CD4-positive, alpha-beta T cell (primary cell): ENCODE results near the gene SIX3. TPM values are rescaled to one million over a fixed set of nuclear protein-coding genes. Genes with fewer than 3 reads are reported as not detected.
A peak's percentile ranks its signal among the peaks of the same experiment; 100 is the strongest.

Source experiments
- ATAC-seq: fragments of 200-7000 bp; cut with Tn5 transposase; one replicate; pipeline ENCODE4 v1.10.0; 2022; ENCODE audit warnings: mild to moderate bottlenecking; ENCODE audit not compliant: poor library complexity
- CTCF ChIA-PET: fragments of 350-600 bp; sonication (Branson Sonifier 250); formaldehyde crosslinking; loops from one replicate; lab custom pipeline; 2021; ENCODE audit warnings: antibody characterized with exemption, inconsistent platforms; lab: Charles Lee
- POLR2A ChIA-PET: fragments of 350-600 bp; sonication (Branson Sonifier 250); formaldehyde crosslinking; loops from one replicate; lab custom pipeline; 2021; ENCODE audit warnings: antibody characterized with exemption, inconsistent platforms; lab: Charles Lee
- DNase-seq, 14 experiments: peaks; one replicate each; pipeline ENCODE4 v3.0.0-alpha.2; 2013 to 2020; ENCODE audit warnings: mixed read lengths in 2 of 14
- H3K27ac ChIP-seq, 2 donors: one replicate each; pipeline versions ENCODE4 v1.5.1 to v1.7.0; 2013; ENCODE audit warnings: low read length in 2 of 2, low read depth in 1 of 2, mild to moderate bottlenecking in 1 of 2
- H3K27me3 ChIP-seq, 2 experiments: 1 replicate in 1 of 2; 2 replicates in 1 of 2; pipeline versions ENCODE4 v1.6.1 to v1.7.0; 2013; ENCODE audit warnings: low read length in 2 of 2, control low read depth in 1 of 2, mild to moderate bottlenecking in 1 of 2, moderate library complexity in 1 of 2; ENCODE audit not compliant: insufficient read depth in 2 of 2, control insufficient read depth in 1 of 2
- H3K36me3 ChIP-seq: one replicate; pipeline ENCODE4 v1.6.1; 2013; ENCODE audit warnings: low read length, control low read depth; ENCODE audit not compliant: insufficient read depth
- H3K4me1 ChIP-seq: one replicate; pipeline ENCODE4 v1.6.1; 2013; ENCODE audit warnings: low read length, control low read depth; ENCODE audit not compliant: insufficient read depth
- H3K4me3 ChIP-seq: one replicate; pipeline ENCODE4 v1.5.1; 2013; ENCODE audit warnings: mild to moderate bottlenecking, low read length, moderate library complexity
- H3K9me3 ChIP-seq, 2 experiments: 1 replicate in 1 of 2; 2 replicates in 1 of 2; pipeline versions ENCODE4 v1.6.1 to v1.7.0; 2013; ENCODE audit warnings: low read length in 2 of 2, mild to moderate bottlenecking in 2 of 2, control low read depth in 1 of 2, moderate library complexity in 1 of 2; ENCODE audit not compliant: control insufficient read depth in 1 of 2, insufficient read depth in 1 of 2
- H3K27ac Mint-ChIP-seq: one replicate; pipeline ENCODE4 v1.8.0; 2020; ENCODE audit warnings: mixed read lengths
- H3K27me3 Mint-ChIP-seq: one replicate; pipeline ENCODE4 v1.8.0; 2021; ENCODE audit warnings: mixed read lengths
- H3K36me3 Mint-ChIP-seq: one replicate; pipeline ENCODE4 v1.8.0; 2021; ENCODE audit warnings: low read depth, mixed read lengths
- H3K4me1 Mint-ChIP-seq: one replicate; pipeline ENCODE4 v1.8.0; 2021; ENCODE audit warnings: low read depth, mixed read lengths
- H3K4me3 Mint-ChIP-seq: one replicate; pipeline ENCODE4 v1.8.0; 2020; ENCODE audit warnings: mild to moderate bottlenecking, mixed read lengths
- H3K9me3 Mint-ChIP-seq: one replicate; pipeline ENCODE4 v1.8.0; 2020; ENCODE audit warnings: mixed read lengths
- intact Hi-C, 2 experiments: fragments of 100-400 bp; cut with DNase I in 1 of 2; cut with micrococcal nuclease in 1 of 2; formaldehyde crosslinking; loops; one replicate each; pipeline versions ENCODE4 v1.15.1 to v1.9.0; 2023 to 2025; cut with DNase I, micrococcal nuclease
- total RNA-seq, 174 experiments: library from RNA in 2 of 174; stranded (reverse) in 2 of 174; gene quantifications; one replicate each; pipeline ENCODE4 v1.2.3 and lab custom pipeline; 2021 to 2026
- TF ChIP-seq, protein P1 (sequence below): fragments of 200-600 bp; IDR thresholded peaks from one replicate; pipeline ENCODE4 v1.8.0; 2022; ENCODE audit warnings: antibody characterized with exemption, mild to moderate bottlenecking

The SIX3 gene
- total RNA-seq, 2 experiments from 2014 or later, result not detected

DNA sequence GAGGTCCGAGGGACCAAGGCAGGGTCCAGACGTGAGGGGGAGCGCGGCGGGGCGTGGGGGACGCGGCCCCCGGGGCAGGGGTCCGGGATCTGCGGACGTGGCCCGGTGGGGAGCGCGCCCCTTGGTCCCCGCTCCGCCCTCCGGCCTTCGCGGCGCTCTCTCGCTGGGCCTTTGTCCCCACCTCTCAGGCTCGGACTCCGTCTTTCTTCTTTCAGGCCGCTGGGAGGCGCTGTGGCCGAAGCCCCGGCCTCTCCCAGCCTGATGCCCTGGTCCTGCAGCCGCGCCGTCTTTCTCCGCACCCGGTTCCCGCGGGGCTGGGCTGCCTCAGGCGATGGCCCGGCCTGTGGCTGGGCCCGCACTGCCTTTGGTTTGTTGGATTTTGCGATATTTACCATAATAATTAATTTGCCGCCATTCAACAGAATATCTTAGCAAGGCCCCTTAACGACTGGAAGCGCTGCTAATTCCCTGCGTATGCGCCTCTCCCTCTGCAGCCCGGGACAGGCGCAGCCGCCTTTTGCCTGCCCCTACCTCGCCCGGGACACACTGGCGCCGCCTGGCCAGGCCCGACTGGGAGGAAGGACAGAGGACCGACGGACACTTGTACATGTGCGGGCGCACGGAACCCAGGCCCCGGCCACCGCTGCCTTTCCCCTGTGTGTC is 10.8 kb downstream of the SIX3 start:
- POLR2A ChIA-PET, result no interaction called here
- H3K27ac Mint-ChIP-seq, result no peak overlapping the region

DNA sequence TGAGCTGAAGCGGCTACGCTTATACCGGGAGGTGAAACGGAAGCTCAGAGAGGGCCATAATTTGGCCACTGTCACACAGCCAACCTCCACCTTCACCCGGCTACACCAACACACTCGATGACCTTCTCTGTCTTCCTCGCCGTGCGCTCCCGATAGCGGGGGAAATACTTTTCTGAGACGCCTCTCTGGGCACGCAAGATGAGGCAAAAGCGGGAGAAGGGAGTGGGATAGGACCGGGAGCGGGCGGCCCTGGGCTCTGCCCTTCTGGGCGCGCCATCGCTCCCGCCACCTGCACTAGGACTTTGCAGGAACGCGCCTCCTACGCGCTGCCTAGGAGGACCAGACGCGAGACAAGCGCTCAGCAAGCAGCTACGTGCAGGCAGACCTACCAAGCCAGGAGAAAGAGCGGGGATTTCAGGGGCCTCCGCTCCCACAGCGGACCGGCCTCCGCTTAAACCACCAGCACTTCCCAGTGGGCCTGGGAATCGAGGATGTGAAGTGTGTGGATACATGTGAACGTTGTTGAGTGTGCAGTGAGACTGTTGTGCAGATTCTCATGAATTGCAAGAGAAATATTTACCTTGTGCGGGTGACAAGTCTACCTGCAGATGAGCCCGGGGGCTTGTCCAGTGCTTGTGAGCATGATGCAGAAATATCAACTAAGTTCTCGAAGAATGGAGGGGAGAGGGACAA is 11.4 kb downstream of the SIX3 start:
- intact Hi-C loops, result loop anchor here in 1 of 2 experiments (10.0 kb wide), 1 partner anchor 708 kb away; no protein-coding TSS in a partner anchor
- H3K4me3 Mint-ChIP-seq, result no peak overlapping the region

More for the DNA sequence above, 10.8 kb downstream of the SIX3 start:
- Mint-ChIP-seq H3K9me3 (no peaks in the 10 kb centered on the region), H3K36me3 (no peaks in the 10 kb centered on the region), H3K4me1 (peaks cover 27% of the 10 kb centered on the region), H3K27me3 (peaks cover 92% of the 10 kb centered on the region), H3K4me3 (no peak overlapping the region)
- ATAC-seq (peak; percentile 44), DNase-seq (peak in 2 of 14 experiments; percentile 41 to 43)
- no peaks in the 10 kb centered on the region for H3K36me3 ChIP-seq
- H3K9me3 ChIP-seq, result peaks cover 0 to 22% of the 10 kb centered on the region in 2 experiments
- peaks cover 61 to 86% of the 10 kb centered on the region in 2 experiments for H3K27me3 ChIP-seq
- intact Hi-C loops, result loop anchor here in 1 of 2 experiments (10.0 kb wide), 1 partner anchor 707 kb away; no protein-coding TSS in a partner anchor
- no peak overlapping the region for H3K4me3 ChIP-seq
- CTCF ChIA-PET, result no interaction called here
- no peak overlapping the region for H3K27ac ChIP-seq
- H3K4me1 ChIP-seq, result peaks cover 26% of the 10 kb centered on the region
- TF ChIP-seq, protein P1, sequence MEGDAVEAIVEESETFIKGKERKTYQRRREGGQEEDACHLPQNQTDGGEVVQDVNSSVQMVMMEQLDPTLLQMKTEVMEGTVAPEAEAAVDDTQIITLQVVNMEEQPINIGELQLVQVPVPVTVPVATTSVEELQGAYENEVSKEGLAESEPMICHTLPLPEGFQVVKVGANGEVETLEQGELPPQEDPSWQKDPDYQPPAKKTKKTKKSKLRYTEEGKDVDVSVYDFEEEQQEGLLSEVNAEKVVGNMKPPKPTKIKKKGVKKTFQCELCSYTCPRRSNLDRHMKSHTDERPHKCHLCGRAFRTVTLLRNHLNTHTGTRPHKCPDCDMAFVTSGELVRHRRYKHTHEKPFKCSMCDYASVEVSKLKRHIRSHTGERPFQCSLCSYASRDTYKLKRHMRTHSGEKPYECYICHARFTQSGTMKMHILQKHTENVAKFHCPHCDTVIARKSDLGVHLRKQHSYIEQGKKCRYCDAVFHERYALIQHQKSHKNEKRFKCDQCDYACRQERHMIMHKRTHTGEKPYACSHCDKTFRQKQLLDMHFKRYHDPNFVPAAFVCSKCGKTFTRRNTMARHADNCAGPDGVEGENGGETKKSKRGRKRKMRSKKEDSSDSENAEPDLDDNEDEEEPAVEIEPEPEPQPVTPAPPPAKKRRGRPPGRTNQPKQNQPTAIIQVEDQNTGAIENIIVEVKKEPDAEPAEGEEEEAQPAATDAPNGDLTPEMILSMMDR, result no peak

DNA sequence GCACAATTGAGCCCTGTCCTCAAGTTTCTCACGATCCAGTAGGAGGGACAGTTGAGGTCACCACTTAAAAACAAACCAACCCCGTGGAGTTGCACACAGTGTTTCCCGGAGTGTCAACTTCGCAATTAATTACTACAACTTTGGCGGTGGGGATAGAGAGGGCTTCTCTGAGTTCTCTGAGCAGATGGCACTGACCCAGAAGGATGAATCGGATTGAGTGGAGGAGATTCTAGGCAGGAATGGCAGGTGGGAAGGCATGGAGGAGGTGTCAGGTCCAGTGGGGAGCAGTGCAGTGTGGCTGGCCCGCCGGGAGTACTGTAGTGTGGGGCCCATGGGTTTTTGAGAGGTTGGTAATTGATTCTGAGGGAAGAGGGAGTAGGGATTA is 12.0 kb downstream of the SIX3 start:
- Histone ChIP-seq H3K4me3 (no peak overlapping the region), H3K27me3 (peaks cover 58 to 74% of the 10 kb centered on the region in 2 experiments), H3K9me3 (peaks cover 0 to 22% of the 10 kb centered on the region in 2 experiments), H3K4me1 (peaks cover 26% of the 10 kb centered on the region), H3K36me3 (no peaks in the 10 kb centered on the region), H3K27ac (no peak overlapping the region)
- DNase-seq (no peak), ATAC-seq (no peak)
- H3K36me3 Mint-ChIP-seq, result no peaks in the 10 kb centered on the region
- H3K9me3 Mint-ChIP-seq, result no peaks in the 10 kb centered on the region
- no peak overlapping the region for H3K27ac Mint-ChIP-seq
- CTCF ChIA-PET, result no interaction called here
- TF ChIP-seq, protein P1, result no peak
- intact Hi-C loops, result loop anchor here in 1 of 2 experiments (10.0 kb wide), 1 partner anchor 709 kb away; no protein-coding TSS in a partner anchor
- POLR2A ChIA-PET, result no interaction called here
- peaks cover 84% of the 10 kb centered on the region for H3K27me3 Mint-ChIP-seq
- H3K4me1 Mint-ChIP-seq, result peaks cover 27% of the 10 kb centered on the region
- no peak overlapping the region for H3K4me3 Mint-ChIP-seq

More for the DNA sequence above, 11.4 kb downstream of the SIX3 start:
- H3K36me3 Mint-ChIP-seq, result no peaks in the 10 kb centered on the region
- Histone ChIP-seq H3K9me3 (peaks cover 0 to 22% of the 10 kb centered on the region in 2 experiments), H3K27ac (no peak overlapping the region), H3K4me1 (peaks cover 26% of the 10 kb centered on the region), H3K4me3 (no peak overlapping the region), H3K36me3 (no peaks in the 10 kb centered on the region), H3K27me3 (peaks cover 58 to 80% of the 10 kb centered on the region in 2 experiments)
- H3K27ac Mint-ChIP-seq, result no peak overlapping the region
- TF ChIP-seq, protein P1, result no peak
- peaks cover 27% of the 10 kb centered on the region for H3K4me1 Mint-ChIP-seq
- CTCF ChIA-PET, result no interaction called here
- H3K27me3 Mint-ChIP-seq, result peaks cover 85% of the 10 kb centered on the region
- no peaks in the 10 kb centered on the region for H3K9me3 Mint-ChIP-seq
- ATAC-seq (no peak), DNase-seq (no peak)
- POLR2A ChIA-PET, result no interaction called here
